Uterus (tissue), 2 donors: ENCODE data around the gene TBC1D10A.
"Not testable (repeated sequence)": the region's sequence is repeated elsewhere in the genome, so short reads cannot be mapped to it uniquely, and the experiment has no call there.

ENCODE experiments used
- POLR2A ChIP-seq, 2 donors: fragments of 450-650 bp; IDR thresholded peaks; one replicate each; pipeline ENCODE4 v1.6.1; 2016; ENCODE audit warnings: antibody characterized with exemption in 2 of 2, mild to moderate bottlenecking in 1 of 2, moderate library complexity in 1 of 2
- TF ChIP-seq, protein P1 (sequence below), 4 experiments: fragments of 200-600 bp in 2 of 4; fragments of 450-650 bp in 2 of 4; sonication (generic) in 2 of 4; IDR thresholded peaks; one replicate each; pipeline ENCODE4 v1.5.1; 2016 to 2019; ENCODE audit warnings: antibody characterized with exemption in 4 of 4, mild to moderate bottlenecking in 2 of 4, moderate library complexity in 1 of 4

DNA sequence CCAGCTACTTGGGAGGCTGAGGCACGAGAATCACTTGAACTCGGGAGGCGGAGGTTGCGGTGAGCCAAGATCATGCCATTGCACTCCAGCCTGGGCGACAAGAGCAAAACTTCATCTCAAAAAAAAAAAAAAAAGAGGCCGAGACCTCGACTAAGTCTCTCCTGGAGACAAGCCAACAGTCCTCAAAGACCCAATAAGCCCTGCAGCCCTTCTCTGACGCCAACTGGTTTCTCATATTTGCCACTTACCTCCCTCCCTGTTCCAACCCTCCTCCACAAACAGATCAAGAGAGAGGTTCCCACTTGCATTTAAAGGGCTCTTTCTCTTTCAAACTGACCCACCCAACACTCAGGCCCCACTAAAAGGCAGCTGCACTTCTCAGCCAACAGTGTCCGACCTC lies 11.6 kb upstream of the TBC1D10A start:
- TF ChIP-seq, protein P1, sequence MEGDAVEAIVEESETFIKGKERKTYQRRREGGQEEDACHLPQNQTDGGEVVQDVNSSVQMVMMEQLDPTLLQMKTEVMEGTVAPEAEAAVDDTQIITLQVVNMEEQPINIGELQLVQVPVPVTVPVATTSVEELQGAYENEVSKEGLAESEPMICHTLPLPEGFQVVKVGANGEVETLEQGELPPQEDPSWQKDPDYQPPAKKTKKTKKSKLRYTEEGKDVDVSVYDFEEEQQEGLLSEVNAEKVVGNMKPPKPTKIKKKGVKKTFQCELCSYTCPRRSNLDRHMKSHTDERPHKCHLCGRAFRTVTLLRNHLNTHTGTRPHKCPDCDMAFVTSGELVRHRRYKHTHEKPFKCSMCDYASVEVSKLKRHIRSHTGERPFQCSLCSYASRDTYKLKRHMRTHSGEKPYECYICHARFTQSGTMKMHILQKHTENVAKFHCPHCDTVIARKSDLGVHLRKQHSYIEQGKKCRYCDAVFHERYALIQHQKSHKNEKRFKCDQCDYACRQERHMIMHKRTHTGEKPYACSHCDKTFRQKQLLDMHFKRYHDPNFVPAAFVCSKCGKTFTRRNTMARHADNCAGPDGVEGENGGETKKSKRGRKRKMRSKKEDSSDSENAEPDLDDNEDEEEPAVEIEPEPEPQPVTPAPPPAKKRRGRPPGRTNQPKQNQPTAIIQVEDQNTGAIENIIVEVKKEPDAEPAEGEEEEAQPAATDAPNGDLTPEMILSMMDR (IDR thresholded peaks at IDR 0.05) = not testable (repeated sequence)
- not testable (repeated sequence) for TF ChIP-seq POLR2A (IDR thresholded peaks at IDR 0.05)
